ENCODE results near the gene NPY1R. TPM values are rescaled to one million over a fixed set of nuclear protein-coding genes. Genes with fewer than 3 reads are reported as not detected.

NPY1R gene
- total RNA-seq, 1 experiment from 2014 or later, result 0.03 TPM

GRCh38 chr4:163303069-163303468 is 29.3 kb downstream of the NPY1R start:
- no peak for DNase-seq
- Histone ChIP-seq H3K27me3 (no peaks in the 10 kb centered on the region), H3K36me3 (no peaks in the 10 kb centered on the region), H3K9me3 (no peaks in the 10 kb centered on the region), H3K4me3 (no peak overlapping the region)

GRCh38 chr4:163300445-163300844 is 32.0 kb downstream of the NPY1R start:
- Histone ChIP-seq H3K36me3 (no peaks in the 10 kb centered on the region), H3K27me3 (no peaks in the 10 kb centered on the region), H3K4me3 (no peak overlapping the region), H3K9me3 (no peaks in the 10 kb centered on the region)
- no peak for DNase-seq

GRCh38 chr4:163295138-163295537 is 37.3 kb downstream of the NPY1R start:
- H3K4me3 ChIP-seq, result no peak overlapping the region
- DNase-seq, result no peak
- no peaks in the 10 kb centered on the region for H3K27me3 ChIP-seq
- H3K9me3 ChIP-seq, result no peaks in the 10 kb centered on the region
- H3K36me3 ChIP-seq, result no peaks in the 10 kb centered on the region

GRCh38 chr4:163284304-163284703 is 48.1 kb downstream of the NPY1R start:
- H3K9me3 ChIP-seq, result no peaks in the 10 kb centered on the region
- H3K4me3 ChIP-seq, result no peak overlapping the region
- H3K27me3 ChIP-seq, result peaks cover 20% of the 10 kb centered on the region
- DNase-seq, result no peak
- no peaks in the 10 kb centered on the region for H3K36me3 ChIP-seq

- no peak for DNase-seq
- no peak overlapping the region for H3K4me3 ChIP-seq
- peaks cover 3% of the 10 kb centered on the region; the same call in 1 of the 2 replicates for H3K27me3 ChIP-seq
- H3K36me3 ChIP-seq, result no peaks in the 10 kb centered on the region
- no peaks in the 10 kb centered on the region for H3K9me3 ChIP-seq
Measured at GRCh38 chr4:163280703-163281519, 51.5 kb downstream of the NPY1R start.

- DNase-seq, result no peak
- Histone ChIP-seq H3K9me3 (no peaks in the 10 kb centered on the region), H3K27me3 (peaks cover 5% of the 10 kb centered on the region; the same call in 1 of the 2 replicates), H3K4me3 (no peak overlapping the region), H3K36me3 (no peaks in the 10 kb centered on the region)
Measured at GRCh38 chr4:163279713-163280112, 52.7 kb downstream of the NPY1R start.

GRCh38 chr4:163274861-163275260 is 57.5 kb downstream of the NPY1R start:
- H3K27me3 ChIP-seq, result 0 out of 2 replicates have a peak, but pooled peaks cover 5% of the 10 kb centered on the region
- H3K4me3 ChIP-seq, result no peak overlapping the region
- H3K9me3 ChIP-seq, result no peaks in the 10 kb centered on the region
- H3K36me3 ChIP-seq, result no peaks in the 10 kb centered on the region
- DNase-seq, result no peak

Other genes starting within 250 kb of the NPY1R start
- 31.3 and 33.8 TPM in 2 replicates for gene NAF1, start 165.7 kb downstream of the NPY1R start, total RNA-seq (2014; rRNA removed; shearing (Covaris generic); ENCODE audit: low replicate concordance)
- not detected in 2 replicates for gene NPY5R, start 11.3 kb upstream of the NPY1R start, total RNA-seq (2014; rRNA removed; shearing (Covaris generic); ENCODE audit: low replicate concordance)
- not detected in 2 replicates for gene TKTL2, start 141.2 kb upstream of the NPY1R start, total RNA-seq (2014; rRNA removed; shearing (Covaris generic); ENCODE audit: low replicate concordance)
- 51.8 and 86.1 TPM in 2 replicates for gene TMA16, start 162.1 kb upstream of the NPY1R start, total RNA-seq (2014; rRNA removed; shearing (Covaris generic); ENCODE audit: low replicate concordance)